DND-41 (cell line): ENCODE data around the gene VCL.
"Not testable (repeated sequence)": the region's sequence is repeated elsewhere in the genome, so short reads cannot be mapped to it uniquely, and the experiment has no call there.

Source experiments
- ATAC-seq: fragments of 200-7000 bp; cut with Tn5 transposase; 3 replicates; pipeline ENCODE4 v1.9.1; 2021; ENCODE audit warnings: low read depth; ENCODE audit not compliant: insufficient read depth
- DNase-seq: peaks from one replicate; pipeline ENCODE4 v3.0.0-alpha.2; 2020
- H2AFZ ChIP-seq: 2 replicates; pipeline ENCODE4 v1.6.0; 2012; ENCODE audit warnings: low read depth, low read length
- H3K27ac ChIP-seq: 2 replicates; pipeline ENCODE4 v1.5.1; 2012; ENCODE audit warnings: low read length, inconsistent platforms
- H3K27me3 ChIP-seq: fragments of 200-600 bp; sonication (generic); 2 replicates; pipeline ENCODE4 v1.6.0; 2012; ENCODE audit warnings: low read length, mild to moderate bottlenecking, inconsistent platforms; ENCODE audit not compliant: insufficient read depth, poor library complexity
- H3K36me3 ChIP-seq: 2 replicates; pipeline ENCODE4 v1.5.1; 2012; ENCODE audit warnings: low read length, inconsistent platforms; ENCODE audit not compliant: insufficient read depth
- H3K4me1 ChIP-seq: 2 replicates; pipeline ENCODE4 v1.5.1; 2012; ENCODE audit warnings: mild to moderate bottlenecking, low read length; ENCODE audit not compliant: insufficient read depth
- H3K4me2 ChIP-seq: 2 replicates; pipeline ENCODE4 v1.6.0; 2012; ENCODE audit warnings: mild to moderate bottlenecking, moderate library complexity, low read length, inconsistent platforms; ENCODE audit not compliant: insufficient read depth
- H3K4me3 ChIP-seq, 2 experiments: fragments of 200-600 bp in 1 of 2; shearing (Covaris generic) in 1 of 2; 2 replicates each; pipeline ENCODE4 v1.5.1; 2012 to 2016; ENCODE audit warnings: inconsistent platforms in 2 of 2, low read length in 2 of 2, mild to moderate bottlenecking in 2 of 2, low read depth in 1 of 2, moderate library complexity in 1 of 2
- H3K79me2 ChIP-seq: 2 replicates; pipeline ENCODE4 v1.6.0; 2012; ENCODE audit warnings: low read length, inconsistent platforms; ENCODE audit not compliant: insufficient read depth
- H3K9ac ChIP-seq: 2 replicates; pipeline ENCODE4 v1.6.0; 2012; ENCODE audit warnings: low read depth, mild to moderate bottlenecking, inconsistent platforms, low read length, moderate library complexity
- H3K9me3 ChIP-seq: 2 replicates; pipeline ENCODE4 v1.5.1; 2012; ENCODE audit warnings: low read length, moderate library complexity, mild to moderate bottlenecking, inconsistent platforms; ENCODE audit not compliant: insufficient read depth, severe bottlenecking
- H4K20me1 ChIP-seq: 2 replicates; pipeline ENCODE4 v1.6.0; 2012; ENCODE audit warnings: low read length; ENCODE audit not compliant: insufficient read depth
- CTCF ChIP-seq: IDR thresholded peaks from 2 replicates; pipeline ENCODE4 v1.5.1; 2012; ENCODE audit warnings: borderline replicate concordance, low read length, moderate library complexity, mild to moderate bottlenecking; ENCODE audit not compliant: poor library complexity, severe bottlenecking; ENCODE audit errors: extremely low read depth
- EZH2 ChIP-seq: IDR thresholded peaks from 3 replicates; pipeline ENCODE4 v1.6.1; 2012; ENCODE audit warnings: borderline replicate concordance, low read depth, mild to moderate bottlenecking, moderate library complexity, low read length, inconsistent platforms; ENCODE audit not compliant: severe bottlenecking

The VCL gene

GRCh38 chr10:74140553-74140952 is 142.6 kb downstream of the VCL start:
- Histone ChIP-seq H4K20me1 (peaks cover 10% of the 10 kb centered on the region; the same call in 1 of the 2 replicates), H3K27ac (no peak overlapping the region), H3K9me3 (no peaks in the 10 kb centered on the region), H3K4me2 (no peak overlapping the region), H2AFZ (no peak overlapping the region), H3K79me2 (peaks cover 58% of the 10 kb centered on the region), H3K4me3 (no peak overlapping the region), H3K4me1 (no peaks in the 10 kb centered on the region), H3K9ac (no peak overlapping the region), H3K36me3 (peaks cover 44% of the 10 kb centered on the region), H3K27me3 (no peaks in the 10 kb centered on the region)
- ATAC-seq = no peak
- TF ChIP-seq CTCF = no peak
- TF ChIP-seq EZH2 = no peak
- DNase-seq = no peak

- no peak overlapping the region for H3K4me2 ChIP-seq
- peaks cover 15% of the 10 kb centered on the region for H3K36me3 ChIP-seq
- no peaks in the 10 kb centered on the region for H3K27me3 ChIP-seq
- peaks cover 96% of the 10 kb centered on the region for H3K79me2 ChIP-seq
- H3K4me1 ChIP-seq = peaks cover 19% of the 10 kb centered on the region
- peaks cover 11% of the 10 kb centered on the region; the same call in 1 of the 2 replicates for H4K20me1 ChIP-seq
- no peak overlapping the region for H3K4me3 ChIP-seq
- DNase-seq (no peak), ATAC-seq (no peak)
- no peak overlapping the region for H2AFZ ChIP-seq
- H3K9ac ChIP-seq = no peak overlapping the region
- no peak for TF ChIP-seq CTCF
- no peak for TF ChIP-seq EZH2
- H3K27ac ChIP-seq = no peak overlapping the region
- H3K9me3 ChIP-seq = no peaks in the 10 kb centered on the region
Measured at GRCh38 chr10:74145133-74145532, 147.2 kb downstream of the VCL start.

- H3K79me2 ChIP-seq = peaks cover 91% of the 10 kb centered on the region
Measured at GRCh38 chr10:74146980-74147379, 149.1 kb downstream of the VCL start.

GRCh38 chr10:74150204-74150989 is 152.5 kb downstream of the VCL start, which contains the start of gene AP3M1:
TSS of gene AP3M1 (minus strand) at chr10:74150828. CDS start at chr10:74138379, 12,449 bp downstream.
- Histone ChIP-seq H3K4me3 (peak within 1 kb of the TSS; percentile 71), H3K9me3 (no peaks in the 10 kb centered on the region), H3K9ac (peak within 1 kb of the TSS; percentile 68), H3K36me3 (peaks cover 6% of the 10 kb centered on the region; the same call in 1 of the 2 replicates), H4K20me1 (peaks cover 4% of the 10 kb centered on the region; the same call in 1 of the 2 replicates), H3K27me3 (no peaks in the 10 kb centered on the region), H3K4me2 (peak within 1 kb of the TSS; percentile 75), H3K79me2 (peaks cover 78% of the 10 kb centered on the region), H3K4me1 (peaks cover 37% of the 10 kb centered on the region), H2AFZ (peak within 1 kb of the TSS; percentile 92), H3K27ac (peak within 1 kb of the TSS; percentile 93)
- DNase-seq (peak; percentile 85), ATAC-seq (peak; percentile 67)
- TF ChIP-seq EZH2 = no peak
- TF ChIP-seq CTCF = no peak

More at GRCh38 chr10:74146980-74147379, 149.1 kb downstream of the VCL start:
- H3K27me3 ChIP-seq, H4K20me1 ChIP-seq, DNase-seq, H3K9ac ChIP-seq, H3K4me3 ChIP-seq, ATAC-seq, H3K9me3 ChIP-seq, H3K4me2 ChIP-seq, H2AFZ ChIP-seq, H3K27ac ChIP-seq: not testable (repeated sequence)
- Histone ChIP-seq H3K36me3 (peaks cover 13% of the 10 kb centered on the region; the same call in 1 of the 2 replicates), H3K4me1 (peaks cover 23% of the 10 kb centered on the region)
